ENCODE data around the gene PROCA1. TPM values are rescaled to one million over a fixed set of nuclear protein-coding genes. Genes with fewer than 3 reads are reported as not detected.

The PROCA1 gene
- total and polyA plus RNA-seq, 9 of the 15 experiments (the other 6 are each of a cell fraction or from before 2014, with no cell fraction given), result 0.78 to 16.2 (median 5.6) TPM

- H3K9me1 ChIP-seq (ENCODE audit: control insufficient read depth, insufficient read depth, low read length), result no peaks in the 10 kb centered on the region
- peak in 2 of 4 experiments; percentile 23 to 42 for DNase-seq (ENCODE audit: extremely low read depth in 1 of 4, low spot score in 3 of 4)
- peaks cover 73% of the 10 kb centered on the region for H3K36me3 ChIP-seq (ENCODE audit: control insufficient read depth, insufficient read depth, low read length)
- H4K20me1 ChIP-seq (replicated peaks; ENCODE audit: control insufficient read depth, insufficient read depth, low read length), result peaks cover 27% of the 10 kb centered on the region
- H3K27me3 ChIP-seq (ENCODE audit: control insufficient read depth in 2 of 2, insufficient read depth in 2 of 2, low read length in 2 of 2), result no peaks in the 10 kb centered on the region
- no TSS peak for BruUV-seq (replicated peaks)
- in situ Hi-C loops (cut with MboI), result no loop called here
- no peak overlapping the region for H3K4me2 ChIP-seq (ENCODE audit: insufficient read depth, low read length)
- H3K9me3 ChIP-seq (replicated peaks; ENCODE audit: control insufficient read depth, insufficient read depth, low read depth, low read length), result no peaks in the 10 kb centered on the region
- intact Hi-C loops (cut with micrococcal nuclease), result no loop called here
- H3K4me3 ChIP-seq, result no peak overlapping the region
- ChIA-PET CTCF (ENCODE audit: low intra/inter-chr PET ratio) (interaction anchor here (6.8 kb wide), 1 partner anchor 20 kb away, joined by 117 read pairs; the partner anchor contains the start of genes NEK8 and TLCD1), POLR2A (interaction anchor here (0.5 to 17.4 kb wide), 11 partner anchors 12 to 172 kb away, joined by 3 to 367 read pairs (median 3); partner anchors contain the start of genes NEK8, RPL23A and TLCD1)
- H3K27ac ChIP-seq (ENCODE audit: extremely low read depth, low read depth, low read length), result no peak overlapping the region
- peak; percentile 30; the same call in 1 of the 2 replicates for TF ChIP-seq POLR2G (IDR thresholded peaks at IDR 0.05; ENCODE audit: low read depth, low read length)
- TF ChIP-seq RBM22 (IDR thresholded peaks at IDR 0.05; ENCODE audit: low read depth, low read length, poor library complexity, severe bottlenecking), result peak; percentile 8
- TF ChIP-seq ZNF830 (CRISPR knock-in tag; IDR thresholded peaks at IDR 0.05), result no peak
- peak; percentile 51; the same call in 1 of the 2 replicates for TF ChIP-seq RBFOX2 (IDR thresholded peaks at IDR 0.05; ENCODE audit: low read depth, low read length)
- TF ChIP-seq ZNF224 (CRISPR knock-in tag; IDR thresholded peaks at IDR 0.05), result no peak
- TF ChIP-seq, protein P1, sequence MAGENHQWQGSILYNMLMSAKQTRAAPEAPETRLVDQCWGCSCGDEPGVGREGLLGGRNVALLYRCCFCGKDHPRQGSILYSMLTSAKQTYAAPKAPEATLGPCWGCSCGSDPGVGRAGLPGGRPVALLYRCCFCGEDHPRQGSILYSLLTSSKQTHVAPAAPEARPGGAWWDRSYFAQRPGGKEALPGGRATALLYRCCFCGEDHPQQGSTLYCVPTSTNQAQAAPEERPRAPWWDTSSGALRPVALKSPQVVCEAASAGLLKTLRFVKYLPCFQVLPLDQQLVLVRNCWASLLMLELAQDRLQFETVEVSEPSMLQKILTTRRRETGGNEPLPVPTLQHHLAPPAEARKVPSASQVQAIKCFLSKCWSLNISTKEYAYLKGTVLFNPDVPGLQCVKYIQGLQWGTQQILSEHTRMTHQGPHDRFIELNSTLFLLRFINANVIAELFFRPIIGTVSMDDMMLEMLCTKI (IDR thresholded peaks at IDR 0.05; ENCODE audit: partially characterized antibody), result no peak
- TF ChIP-seq CHD2 (IDR thresholded peaks at IDR 0.05; ENCODE audit: low read depth, low read length), result no peak
- TF ChIP-seq, protein P2, sequence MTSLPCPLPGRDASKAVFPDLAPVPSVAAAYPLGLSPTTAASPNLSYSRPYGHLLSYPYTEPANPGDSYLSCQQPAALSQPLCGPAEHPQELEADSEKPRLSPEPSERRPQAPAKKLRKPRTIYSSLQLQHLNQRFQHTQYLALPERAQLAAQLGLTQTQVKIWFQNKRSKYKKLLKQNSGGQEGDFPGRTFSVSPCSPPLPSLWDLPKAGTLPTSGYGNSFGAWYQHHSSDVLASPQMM (CRISPR knock-in tag; IDR thresholded peaks at IDR 0.05), result no peak
- 92% methylated on average over 6 of the region's 7 CpGs for WGBS (ENCODE audit: insufficient coverage, low coverage, missing lambda C conversion rate)
- no peak for ATAC-seq
- peak overlapping the region in 1 of 2 experiments; percentile 99; a peak in 2 of 4 replicates for H3K9ac ChIP-seq (ENCODE audit: insufficient read depth in 1 of 2, low read depth in 2 of 2, low read length in 2 of 2)
- no peak overlapping the region for H2AFZ ChIP-seq (ENCODE audit: low read depth, low read length)
- H3K79me2 ChIP-seq (ENCODE audit: control insufficient read depth, insufficient read depth, low read length), result peaks cover 67% of the 10 kb centered on the region
- no peak for FAIRE-seq
- peaks cover 28 to 65% of the 10 kb centered on the region in 2 experiments for H3K4me1 ChIP-seq (replicated peaks in 1 of 2; ENCODE audit: control insufficient read depth in 2 of 2, insufficient read depth in 2 of 2, low read length in 2 of 2)
Observed at GRCh38 chr17:28747051-28747691, 35.5 kb upstream of the PROCA1 start.
